Smooth muscle cell (in vitro differentiated cells): ENCODE results near the gene BRAT1. TPM values are rescaled to one million over a fixed set of nuclear protein-coding genes. Genes with fewer than 3 reads are reported as not detected.

Experiments used
- DNase-seq: peaks from one replicate; lab custom pipeline; 2025; ENCODE audit not compliant: unreplicated experiment; lab: John Stamatoyannopoulos, UW
- H2AFZ ChIP-seq: fragments of 200-600 bp; sonication (generic); 2 replicates; pipeline ENCODE4 v1.6.0; 2016; ENCODE audit warnings: antibody characterized with exemption, low read depth, mild to moderate bottlenecking
- H3F3A ChIP-seq: fragments of 200-600 bp; sonication (generic); 2 replicates; pipeline ENCODE4 v1.6.0; 2017; ENCODE audit warnings: antibody characterized with exemption, low read depth
- H3K27ac ChIP-seq: fragments of 200-600 bp; sonication (generic); 2 replicates; pipeline ENCODE4 v1.5.1; 2016; ENCODE audit warnings: low read depth, mild to moderate bottlenecking
- H3K27me3 ChIP-seq: fragments of 200-600 bp; sonication (generic); 2 replicates; pipeline ENCODE4 v1.6.1; 2016; ENCODE audit warnings: low read depth, mild to moderate bottlenecking
- H3K36me3 ChIP-seq: fragments of 200-600 bp; sonication (generic); 2 replicates; pipeline ENCODE4 v1.5.1; 2016; ENCODE audit warnings: low read depth
- H3K4me1 ChIP-seq: fragments of 200-600 bp; sonication (generic); 2 replicates; pipeline ENCODE4 v1.5.1; 2016; ENCODE audit warnings: low read depth
- H3K4me2 ChIP-seq: fragments of 200-600 bp; sonication (generic); 2 replicates; pipeline ENCODE4 v1.6.0; 2016; ENCODE audit warnings: mild to moderate bottlenecking
- H3K4me3 ChIP-seq: fragments of 200-600 bp; sonication (generic); 2 replicates; pipeline ENCODE4 v1.5.1; 2016; ENCODE audit warnings: mild to moderate bottlenecking
- H3K79me2 ChIP-seq: fragments of 200-600 bp; sonication (generic); 2 replicates; pipeline ENCODE4 v1.6.0; 2016; ENCODE audit warnings: low read depth, mild to moderate bottlenecking
- H3K9ac ChIP-seq: fragments of 200-600 bp; sonication (generic); 2 replicates; pipeline ENCODE4 v1.6.0; 2016; ENCODE audit warnings: low read depth
- H3K9me3 ChIP-seq: fragments of 200-600 bp; sonication (generic); replicated peaks from 2 replicates; pipeline ENCODE4 v1.5.1; 2016; ENCODE audit warnings: low read depth
- H4K20me1 ChIP-seq: fragments of 200-600 bp; sonication (generic); 2 replicates; pipeline ENCODE4 v1.6.0; 2016; ENCODE audit warnings: low read depth
- CTCF ChIP-seq: fragments of 200-600 bp; sonication (generic); IDR thresholded peaks from 2 replicates; pipeline ENCODE4 v1.5.1; 2017; ENCODE audit warnings: borderline replicate concordance, mild to moderate bottlenecking, antibody characterized with exemption; ENCODE audit not compliant: insufficient read depth, poor library complexity, severe bottlenecking
- WGBS: methylation state at CpG from one replicate; pipeline ENCODE4 v1.1.7; 2016; ENCODE audit warnings: low lambda C conversion rate; 5-methylcytosine and 5-hydroxymethylcytosine counted together
- polyA plus RNA-seq: library from polyadenylated mRNA; unstranded; fragments of >200 nt; fragmentation: Nextera tagmentation; extraction: Ambion mirVana; gene quantifications from 2 replicates; pipeline ENCODE4 v1.2.1, GENCODE V29; 2016
- total RNA-seq: library from RNA; depleted of rRNA; stranded (reverse); fragments of >200 nt; gene quantifications from 2 replicates; pipeline ENCODE4 v1.2.3, GENCODE V29; 2014

Gene BRAT1
- total and polyA plus RNA-seq, 2 experiments from 2014 or later, result 11.2 to 32.4 TPM

- Histone ChIP-seq H4K20me1 (no peaks in the 10 kb centered on the region), H3K79me2 (no peaks in the 10 kb centered on the region), H3K9me3 (no peaks in the 10 kb centered on the region), H3K4me2 (no peak overlapping the region), H3K27ac (no peak overlapping the region), H3F3A (no peaks in the 10 kb centered on the region), H2AFZ (no peak overlapping the region), H3K4me1 (peaks cover 48% of the 10 kb centered on the region), H3K9ac (no peak overlapping the region), H3K4me3 (no peak overlapping the region), H3K27me3 (no peaks in the 10 kb centered on the region), H3K36me3 (no peaks in the 10 kb centered on the region)
- WGBS, result 72% methylated on average over 22 of the region's 25 CpGs
- no peak for DNase-seq
- no peak for TF ChIP-seq CTCF
These were observed 59.7 kb downstream of the BRAT1 start for GRCh38 chr7:2495418-2496299.

- Histone ChIP-seq H3K4me2 (no peak overlapping the region), H2AFZ (no peak overlapping the region), H3F3A (no peaks in the 10 kb centered on the region), H3K9ac (no peak overlapping the region), H3K36me3 (no peaks in the 10 kb centered on the region), H3K9me3 (no peaks in the 10 kb centered on the region), H3K4me1 (peaks cover 37% of the 10 kb centered on the region), H3K79me2 (no peaks in the 10 kb centered on the region), H3K27me3 (no peaks in the 10 kb centered on the region), H4K20me1 (no peaks in the 10 kb centered on the region), H3K27ac (no peak overlapping the region), H3K4me3 (no peak overlapping the region)
- 86% methylated on average over 18 of the region's 32 CpGs for WGBS
- no peak for TF ChIP-seq CTCF
- DNase-seq, result no peak
These were observed 60.9 kb downstream of the BRAT1 start for GRCh38 chr7:2494191-2495130.

GRCh38 chr7:2493205-2494164, 61.8 kb downstream of the BRAT1 start:
- WGBS, result 27% methylated on average over 9 of the region's 11 CpGs
- Histone ChIP-seq H2AFZ (no peak overlapping the region), H3K36me3 (no peaks in the 10 kb centered on the region), H4K20me1 (no peaks in the 10 kb centered on the region), H3K27me3 (no peaks in the 10 kb centered on the region), H3K27ac (no peak overlapping the region), H3K4me2 (peak overlapping the region; percentile 54), H3K9me3 (no peaks in the 10 kb centered on the region), H3K4me1 (peaks cover 28% of the 10 kb centered on the region), H3K79me2 (no peaks in the 10 kb centered on the region), H3K9ac (no peak overlapping the region), H3F3A (no peaks in the 10 kb centered on the region), H3K4me3 (no peak overlapping the region)
- DNase-seq, result no peak
- TF ChIP-seq CTCF, result no peak
